HepG2 (cell line): ENCODE measurements around the gene ANG. TPM values are rescaled to one million over a fixed set of nuclear protein-coding genes. Genes with fewer than 3 reads are reported as not detected.

Experiments used
- ATF4 ChIP-seq, 2 experiments: fragments of 450-650 bp in 1 of 2; sonication (generic) in 1 of 2; formaldehyde crosslinking; IDR thresholded peaks; 2 replicates each; pipeline versions ENCODE4 v1.5.0 to v1.8.0; 2020 to 2022; ENCODE audit warnings: mild to moderate bottlenecking in 1 of 2, missing genetic modification reagents in 1 of 2
- CENPX ChIP-seq: sonication (generic); formaldehyde crosslinking; IDR thresholded peaks from 2 replicates; pipeline ENCODE4 v1.9.0; 2021; ENCODE audit warnings: mild to moderate bottlenecking, missing genetic modification reagents, moderate library complexity
- CERS6 ChIP-seq: sonication (generic); formaldehyde crosslinking; IDR thresholded peaks from 2 replicates; pipeline ENCODE4 v1.5.0; 2020; ENCODE audit warnings: missing genetic modification reagents
- ETV5 ChIP-seq: IDR thresholded peaks from 2 replicates; pipeline ENCODE4 v1.6.1; 2018; ENCODE audit warnings: missing biosample characterization, missing genetic modification reagents, inconsistent platforms, borderline replicate concordance
- HMGXB4 ChIP-seq, 2 experiments: sonication (generic) in 1 of 2; formaldehyde crosslinking in 1 of 2; IDR thresholded peaks; 2 replicates each; pipeline versions ENCODE4 v1.4.0 to v1.6.1; 2018 to 2020; ENCODE audit warnings: missing genetic modification reagents in 2 of 2, borderline replicate concordance in 1 of 2, low read depth in 1 of 2, mild to moderate bottlenecking in 1 of 2, missing biosample characterization in 1 of 2
- HNF4G ChIP-seq, 2 experiments: sonication (generic) in 1 of 2; formaldehyde crosslinking in 1 of 2; IDR thresholded peaks; 2 replicates each; pipeline versions ENCODE4 v1.4.0 to v1.6.1; 2011 to 2020; ENCODE audit warnings: borderline replicate concordance in 2 of 2, low read depth in 2 of 2, mild to moderate bottlenecking in 2 of 2, low read length in 1 of 2, missing genetic modification reagents in 1 of 2, moderate library complexity in 1 of 2
- KIAA2018 ChIP-seq: sonication (generic); formaldehyde crosslinking; IDR thresholded peaks from 2 replicates; pipeline ENCODE4 v1.5.0; 2020; ENCODE audit warnings: mild to moderate bottlenecking, missing genetic modification reagents, borderline replicate concordance
- KMT2B ChIP-seq: IDR thresholded peaks from 2 replicates; pipeline ENCODE4 v1.6.1; 2016; ENCODE audit warnings: missing genetic modification reagents, missing compliant biosample characterization
- MAF1 ChIP-seq: sonication (generic); formaldehyde crosslinking; IDR thresholded peaks from 2 replicates; pipeline ENCODE4 v1.5.0; 2020; ENCODE audit warnings: missing genetic modification reagents, borderline replicate concordance
- RXRA ChIP-seq: sonication (generic); formaldehyde crosslinking; IDR thresholded peaks from 2 replicates; pipeline ENCODE4 v1.5.1; 2020; ENCODE audit warnings: missing genetic modification reagents
- TBX3 ChIP-seq: fragments of 450-650 bp; IDR thresholded peaks from 2 replicates; pipeline ENCODE4 v1.6.1; 2017; ENCODE audit warnings: antibody characterized with exemption, mild to moderate bottlenecking, inconsistent platforms, borderline replicate concordance
- TP53 ChIP-seq: sonication (generic); formaldehyde crosslinking; conservative IDR thresholded peaks from 2 replicates; pipeline ENCODE4 v1.4.0; 2020; ENCODE audit warnings: missing genetic modification reagents
- U2AF1 ChIP-seq: fragments of 200-400 bp; formaldehyde crosslinking; optimal IDR thresholded peaks from 2 replicates; pipeline ENCODE3; 2017; ENCODE audit warnings: mild to moderate bottlenecking, low read depth, low read length
- ZNF251 ChIP-seq: sonication (generic); formaldehyde crosslinking; IDR thresholded peaks from 2 replicates; pipeline ENCODE4 v1.9.0; 2021; ENCODE audit warnings: mild to moderate bottlenecking, missing genetic modification reagents
- ZNF792 ChIP-seq: IDR thresholded peaks from 2 replicates; pipeline ENCODE4 v1.6.1; 2016
- ZZZ3 ChIP-seq: sonication (generic); formaldehyde crosslinking; IDR thresholded peaks from 2 replicates; pipeline ENCODE4 v1.4.0; 2020; ENCODE audit warnings: missing genetic modification reagents, mild to moderate bottlenecking, borderline replicate concordance
- polyA plus RNA-seq, 8 experiments: library from polyadenylated mRNA; depleted of rRNA in 3 of 8; stranded (reverse) in 7 of 8; unstranded in 1 of 8; fragments of >200 nt; fragmentation: Illumina TruSeq in 4 of 8; extraction: Trizol in 4 of 8; gene quantifications; 2 replicates each; pipeline versions ENCODE4 v1.2.1 to v1.2.3, GENCODE V29; 2011 to 2016; ENCODE audit warnings: low read depth in 4 of 8, missing spikeins in 1 of 8, mixed read lengths in 1 of 8; ENCODE audit not compliant: insufficient read depth in 1 of 8
- total RNA-seq, 5 experiments: library from RNA; depleted of rRNA; stranded (reverse); fragments of >200 nt; fragmentation: Illumina TruSeq; extraction: Trizol; gene quantifications; 2 replicates each; pipeline ENCODE4 v1.2.3, GENCODE V29; 2016; ENCODE audit warnings: low read depth in 1 of 5

The ANG gene
- total and polyA plus RNA-seq, 2 of the 13 experiments (the other 11 are each of a cell fraction or from before 2014, with no cell fraction given), result 83.6 to 401 TPM

- TF ChIP-seq HMGXB4 (CRISPR knock-in tag; IDR thresholded peaks at IDR 0.05; ENCODE audit: borderline replicate concordance in 1 of 2, low read depth in 1 of 2) (peak; percentile 72 to 95), ZNF251 (CRISPR knock-in tag) (no peak), HNF4G (IDR thresholded peaks at IDR 0.05; ENCODE audit: borderline replicate concordance, low read depth, low read length) (no peak), HNF4G (CRISPR knock-in tag; IDR thresholded peaks at IDR 0.05; ENCODE audit: borderline replicate concordance, low read depth) (no peak), CENPX (CRISPR knock-in tag) (no peak), ZNF792 (CRISPR knock-in tag) (0 out of 2 replicates have a peak, but pooled peaks have one; percentile 20), U2AF1 (no peak), CERS6 (CRISPR knock-in tag) (no peak), TBX3 (no peak), KMT2B (CRISPR knock-in tag) (0 out of 2 replicates have a peak, but pooled peaks have one; percentile 47), KIAA2018 (CRISPR knock-in tag) (no peak), ATF4 (CRISPR knock-in tag; IDR thresholded peaks at IDR 0.05) (peak in 1 of 2 experiments; percentile 52; a peak in 1 of 4 replicates), ZZZ3 (CRISPR knock-in tag) (no peak), MAF1 (no peak), ETV5 (CRISPR knock-in tag) (no peak), RXRA (CRISPR knock-in tag) (no peak), TP53 (CRISPR knock-in tag) (no peak)
Measured at GRCh38 chr14:20690848-20691640, 2.5 kb downstream of the ANG start (continued).
